Globus pallidus (tissue), 1 donor: ENCODE data around the gene RHO.
"Not testable (repeated sequence)": the region's sequence is repeated elsewhere in the genome, so short reads cannot be mapped to it uniquely, and the experiment has no call there.

Source experiments
- DNase-seq: peaks from one replicate; pipeline ENCODE4 v3.0.0-alpha.2; 2015; ENCODE audit warnings: low spot score

The RHO gene

GRCh38 chr3:129499604-129500333, 28.7 kb upstream of the RHO start:
- DNase-seq = not testable (repeated sequence)

GRCh38 chr3:129500334-129500658, 28.1 kb upstream of the RHO start:
- DNase-seq = no peak

- no peak for DNase-seq
Observed at GRCh38 chr3:129501630-129502029, 26.8 kb upstream of the RHO start.

GRCh38 chr3:129502641-129503408, 25.6 kb upstream of the RHO start:
- DNase-seq = no peak

- no peak for DNase-seq
Observed at GRCh38 chr3:129503471-129504291, 24.8 kb upstream of the RHO start.

DNA sequence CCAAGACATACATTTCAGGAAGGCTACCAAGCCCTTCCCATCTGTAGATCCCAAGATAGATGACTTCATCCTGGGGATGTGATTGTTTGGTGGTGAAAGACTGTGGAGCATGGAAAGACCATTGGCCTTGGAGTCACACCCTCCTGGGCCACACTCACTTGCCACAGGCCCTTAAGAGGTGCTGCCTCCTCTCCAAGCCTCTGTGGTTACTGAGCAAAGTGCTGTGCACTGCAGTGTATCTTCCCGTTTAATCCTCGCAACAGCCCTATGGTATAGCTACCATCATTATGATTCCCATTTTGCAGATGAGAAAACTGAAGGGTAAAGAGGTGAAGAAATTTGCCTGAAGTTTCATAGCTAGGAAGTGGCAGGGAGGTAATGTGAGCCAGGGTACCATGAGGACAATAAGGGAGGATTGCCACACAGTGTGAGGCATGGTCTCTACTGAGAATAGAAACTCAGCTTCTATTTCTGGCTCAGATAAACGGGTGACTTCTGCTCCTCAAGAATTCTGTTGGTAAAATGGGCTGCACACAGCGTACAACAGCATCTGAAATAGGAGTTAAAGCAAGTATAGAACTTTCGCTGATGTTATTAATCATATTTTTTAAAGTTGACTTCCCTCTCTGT, 23.9 kb upstream of the RHO start:
- no peak for DNase-seq

GRCh38 chr3:129505341-129505740, 23.1 kb upstream of the RHO start:
- DNase-seq = no peak

- DNase-seq = no peak
Observed at GRCh38 chr3:129506231-129506742, 22.2 kb upstream of the RHO start.

DNA sequence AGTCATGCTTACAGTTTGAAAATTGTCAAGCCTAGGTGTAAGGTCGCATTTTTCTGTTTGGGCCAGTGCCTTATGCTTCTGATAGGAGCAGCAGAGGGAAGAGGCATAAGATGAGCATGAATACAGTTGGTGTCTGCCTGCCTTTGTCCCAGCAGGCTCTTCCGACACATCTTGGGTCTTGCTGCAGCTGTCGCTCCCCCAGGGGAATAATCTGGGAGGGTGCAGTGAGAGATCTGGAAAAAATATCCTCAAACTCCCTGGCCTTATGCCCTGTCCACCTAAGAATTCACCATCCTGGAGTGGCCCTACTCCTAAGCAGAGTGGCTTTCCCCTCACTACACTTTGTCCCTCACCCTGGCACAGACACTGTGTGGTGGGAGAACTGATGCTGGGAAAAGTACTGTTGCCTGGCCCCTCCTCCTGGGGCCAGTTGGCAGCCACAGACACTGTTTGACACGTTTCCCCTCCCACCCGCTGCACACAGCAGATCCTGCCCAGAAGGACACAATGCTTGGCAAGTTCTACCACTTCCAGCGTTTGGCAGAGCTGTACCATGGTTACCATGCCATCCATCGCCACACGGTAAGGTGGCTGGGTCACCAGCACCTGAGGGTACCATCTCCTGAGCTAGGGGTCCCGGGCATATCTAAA, 21.1 kb upstream of the RHO start:
- DNase-seq = peak; percentile 76

DNA sequence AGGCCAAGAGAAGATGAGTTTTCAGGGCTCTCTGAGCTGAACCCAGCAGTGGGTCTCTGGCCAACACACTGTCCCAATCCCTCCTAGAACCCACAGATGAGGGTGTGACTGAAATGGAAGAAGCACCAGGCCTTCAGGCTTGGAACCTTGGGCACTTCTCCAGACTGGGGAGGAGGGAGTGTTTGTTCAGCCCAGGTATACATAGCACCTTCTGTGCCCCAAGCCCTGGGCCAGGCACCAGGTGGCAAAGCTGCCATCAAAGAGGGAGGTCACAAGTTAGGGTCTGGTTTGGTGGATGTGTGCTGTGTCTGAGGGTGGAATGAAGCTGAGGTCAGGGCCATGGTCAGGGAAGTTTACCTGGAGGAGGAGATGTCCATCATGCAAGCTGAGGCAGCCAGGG, 15.8 kb upstream of the RHO start:
- no peak for DNase-seq

GRCh38 chr3:129513705-129514104, 14.7 kb upstream of the RHO start:
- no peak for DNase-seq

GRCh38 chr3:129514110-129514509, 14.3 kb upstream of the RHO start:
- no peak for DNase-seq

DNA sequence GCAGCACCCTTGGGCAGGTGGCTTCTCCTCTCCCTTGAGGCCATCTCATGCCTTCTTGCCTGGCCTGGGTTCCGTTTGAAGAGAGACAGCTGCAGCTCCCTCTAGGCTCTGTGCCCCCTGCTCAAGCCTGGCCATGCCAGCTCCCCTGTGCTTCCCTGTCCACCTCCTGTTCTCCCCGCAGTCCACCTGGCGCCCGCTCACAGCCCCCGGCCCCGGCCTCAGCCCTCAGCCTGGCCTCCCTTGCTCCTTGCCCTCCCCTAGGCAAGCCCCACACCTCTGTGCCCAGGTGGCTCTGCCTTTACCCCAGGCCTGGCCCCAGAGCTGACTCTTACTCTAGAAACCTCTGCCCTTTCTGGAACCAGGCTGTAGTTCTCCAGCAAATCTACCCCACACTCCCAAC, 13.9 kb upstream of the RHO start:
- no peak for DNase-seq

GRCh38 chr3:129515108-129515820, 13.2 kb upstream of the RHO start:
- not testable (repeated sequence) for DNase-seq

- DNase-seq = not testable (repeated sequence)
Observed at GRCh38 chr3:129515821-129516432, 12.5 kb upstream of the RHO start.

GRCh38 chr3:129517516-129517915, 10.9 kb upstream of the RHO start:
- no peak for DNase-seq

GRCh38 chr3:129518038-129518561, 10.3 kb upstream of the RHO start:
- no peak for DNase-seq

DNA sequence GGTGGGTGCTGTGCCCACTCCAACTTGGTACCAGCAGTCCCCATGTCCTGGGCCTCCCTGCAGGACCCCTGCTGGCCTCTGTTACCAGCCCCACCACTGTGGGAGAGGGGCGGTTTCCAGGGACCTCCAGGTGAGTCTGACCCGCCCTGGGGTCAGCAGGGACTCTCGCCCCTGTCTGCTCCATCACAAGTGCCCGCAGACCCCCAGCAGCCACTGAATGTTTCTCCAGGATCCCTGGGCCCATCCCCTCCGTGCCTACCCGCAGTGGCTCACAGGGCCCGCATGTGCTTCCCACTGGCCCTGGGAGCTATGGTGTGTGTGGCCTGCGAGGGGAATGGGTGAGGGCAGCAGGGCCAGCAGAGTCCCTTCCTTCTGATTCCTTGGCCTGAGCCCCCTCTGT, 9.9 kb upstream of the RHO start:
- DNase-seq = no peak

GRCh38 chr3:129519449-129519848, 9.0 kb upstream of the RHO start:
- DNase-seq = no peak
